ENCODE data around the gene CDK19. TPM values are rescaled to one million over a fixed set of nuclear protein-coding genes. Genes with fewer than 3 reads are reported as not detected.

Gene CDK19
- total RNA-seq, 2 donors from 2014 or later, result 16.8 to 20.8 TPM

DNA sequence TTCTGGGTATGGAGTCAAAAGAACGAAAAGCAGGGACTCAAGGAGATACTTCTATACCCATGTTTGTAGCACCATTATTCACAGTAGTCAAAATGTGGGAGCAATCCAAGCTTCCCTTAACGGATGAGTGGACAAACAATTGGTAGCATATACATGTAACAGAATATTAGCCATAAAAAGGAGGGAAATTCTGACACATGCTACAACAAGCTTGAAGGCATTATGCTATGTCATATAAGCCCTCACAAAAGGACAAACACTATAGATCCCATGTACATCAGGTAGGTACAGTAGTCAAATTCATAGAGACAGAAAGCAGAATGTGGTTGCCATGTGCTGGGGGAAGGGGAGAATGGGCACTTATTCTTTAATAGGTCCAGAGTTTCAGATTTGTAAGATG is 37.6 kb downstream of the CDK19 start:
- TF ChIP-seq, protein P1, sequence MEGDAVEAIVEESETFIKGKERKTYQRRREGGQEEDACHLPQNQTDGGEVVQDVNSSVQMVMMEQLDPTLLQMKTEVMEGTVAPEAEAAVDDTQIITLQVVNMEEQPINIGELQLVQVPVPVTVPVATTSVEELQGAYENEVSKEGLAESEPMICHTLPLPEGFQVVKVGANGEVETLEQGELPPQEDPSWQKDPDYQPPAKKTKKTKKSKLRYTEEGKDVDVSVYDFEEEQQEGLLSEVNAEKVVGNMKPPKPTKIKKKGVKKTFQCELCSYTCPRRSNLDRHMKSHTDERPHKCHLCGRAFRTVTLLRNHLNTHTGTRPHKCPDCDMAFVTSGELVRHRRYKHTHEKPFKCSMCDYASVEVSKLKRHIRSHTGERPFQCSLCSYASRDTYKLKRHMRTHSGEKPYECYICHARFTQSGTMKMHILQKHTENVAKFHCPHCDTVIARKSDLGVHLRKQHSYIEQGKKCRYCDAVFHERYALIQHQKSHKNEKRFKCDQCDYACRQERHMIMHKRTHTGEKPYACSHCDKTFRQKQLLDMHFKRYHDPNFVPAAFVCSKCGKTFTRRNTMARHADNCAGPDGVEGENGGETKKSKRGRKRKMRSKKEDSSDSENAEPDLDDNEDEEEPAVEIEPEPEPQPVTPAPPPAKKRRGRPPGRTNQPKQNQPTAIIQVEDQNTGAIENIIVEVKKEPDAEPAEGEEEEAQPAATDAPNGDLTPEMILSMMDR (conservative IDR thresholded peaks at IDR 0.05), result no peak
- Histone ChIP-seq H3K27ac (ENCODE audit: low read depth, low read length) (no peak overlapping the region), H3K27me3 (ENCODE audit: control insufficient read depth, insufficient read depth, low read length, poor library complexity, severe bottlenecking) (no peaks in the 10 kb centered on the region), H3K4me1 (ENCODE audit: control insufficient read depth, insufficient read depth, low read length) (no peaks in the 10 kb centered on the region), H3K9ac (ENCODE audit: extremely low read depth, low read length, poor library complexity, severe bottlenecking) (no peak overlapping the region), H3K9me3 (ENCODE audit: control insufficient read depth, low read length) (no peaks in the 10 kb centered on the region), H3K4me3 (ENCODE audit: low read length) (no peak overlapping the region), H3K36me3 (ENCODE audit: control insufficient read depth, insufficient read depth, low read length) (peaks cover 4% of the 10 kb centered on the region)
- H3K4me3 Mint-ChIP-seq, result no peak overlapping the region
- no peak for DNase-seq
- peaks cover 7% of the 10 kb centered on the region for H3K36me3 Mint-ChIP-seq (ENCODE audit: low read depth)
- 93 to 100% methylated on average over 1 to 2 of the region's 2 CpGs for WGBS, 2 experiments (ENCODE audit: insufficient coverage in 1 of 2, insufficient read length in 1 of 2)
- H3K27me3 Mint-ChIP-seq (ENCODE audit: insufficient read depth), result no peaks in the 10 kb centered on the region
- H3K4me1 Mint-ChIP-seq, result peaks cover 7% of the 10 kb centered on the region
- H3K27ac Mint-ChIP-seq, result no peak overlapping the region
- no peaks in the 10 kb centered on the region for H3K9me3 Mint-ChIP-seq

DNA sequence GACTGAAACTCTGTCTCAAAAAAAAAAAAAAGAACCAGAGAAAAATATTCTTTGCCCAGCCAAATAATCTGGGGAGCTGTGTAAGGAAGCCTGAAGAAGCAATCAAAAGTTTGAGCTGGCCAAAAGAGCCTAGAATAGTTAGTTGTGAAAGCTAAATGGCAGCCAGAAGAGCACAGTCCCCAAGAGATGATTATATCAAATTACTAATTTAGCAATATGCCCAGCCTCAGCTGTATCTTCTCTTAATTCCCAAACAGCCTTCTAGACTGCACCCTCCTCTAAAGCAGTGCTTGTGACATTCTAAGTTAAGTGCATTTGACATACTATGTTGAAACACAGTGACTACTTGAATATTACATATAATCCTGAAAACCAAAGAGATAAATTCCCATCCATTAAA is 38.9 kb downstream of the CDK19 start:
- H3K4me1 ChIP-seq (ENCODE audit: control insufficient read depth, insufficient read depth, low read length), result no peaks in the 10 kb centered on the region
- DNase-seq, result no peak
- peaks cover 12% of the 10 kb centered on the region for H3K36me3 ChIP-seq (ENCODE audit: control insufficient read depth, insufficient read depth, low read length)
- Mint-ChIP-seq H3K27ac (no peak overlapping the region), H3K4me3 (no peak overlapping the region), H3K27me3 (ENCODE audit: insufficient read depth) (no peaks in the 10 kb centered on the region), H3K4me1 (peaks cover 6% of the 10 kb centered on the region), H3K9me3 (peaks cover 4% of the 10 kb centered on the region), H3K36me3 (ENCODE audit: low read depth) (peaks cover 19% of the 10 kb centered on the region)
- no peak overlapping the region for H3K27ac ChIP-seq (ENCODE audit: low read depth, low read length)
- H3K9me3 ChIP-seq (ENCODE audit: control insufficient read depth, low read length), result no peaks in the 10 kb centered on the region
- TF ChIP-seq, protein P1 (conservative IDR thresholded peaks at IDR 0.05), result no peak
- H3K27me3 ChIP-seq (ENCODE audit: control insufficient read depth, insufficient read depth, low read length, poor library complexity, severe bottlenecking), result no peaks in the 10 kb centered on the region
- no peak overlapping the region for H3K4me3 ChIP-seq (ENCODE audit: low read length)
- H3K9ac ChIP-seq (ENCODE audit: extremely low read depth, low read length, poor library complexity, severe bottlenecking), result no peak overlapping the region

DNA sequence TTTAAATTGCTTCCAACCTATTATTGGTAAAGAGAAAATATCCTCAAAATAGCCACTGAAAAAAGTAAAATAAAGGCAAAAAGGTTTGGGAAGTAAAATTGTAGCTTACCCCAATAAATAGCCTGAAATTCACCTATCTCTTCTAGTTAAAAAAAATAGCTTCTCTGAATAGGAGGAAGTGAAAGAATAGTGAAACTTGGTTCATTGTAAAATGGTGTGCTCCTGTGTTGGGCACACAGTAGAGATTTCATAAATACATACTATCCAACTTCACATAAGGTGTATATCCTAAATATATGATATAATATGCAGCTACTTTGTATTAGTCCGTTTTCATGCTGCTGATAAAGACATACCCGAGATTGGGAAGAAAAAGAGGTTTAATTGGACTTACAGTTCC is 45.3 kb downstream of the CDK19 start:
- Mint-ChIP-seq H3K27ac (no peak overlapping the region), H3K9me3 (peaks cover 27% of the 10 kb centered on the region), H3K27me3 (ENCODE audit: insufficient read depth) (no peaks in the 10 kb centered on the region), H3K4me3 (no peak overlapping the region), H3K36me3 (ENCODE audit: low read depth) (peaks cover 59% of the 10 kb centered on the region), H3K4me1 (peaks cover 7% of the 10 kb centered on the region)
- H3K27me3 ChIP-seq (ENCODE audit: control insufficient read depth, insufficient read depth, low read length, poor library complexity, severe bottlenecking), result no peaks in the 10 kb centered on the region
- peaks cover 13% of the 10 kb centered on the region for H3K9me3 ChIP-seq (ENCODE audit: control insufficient read depth, low read length)
- H3K36me3 ChIP-seq (ENCODE audit: control insufficient read depth, insufficient read depth, low read length), result peaks cover 31% of the 10 kb centered on the region
- H3K9ac ChIP-seq (ENCODE audit: extremely low read depth, low read length, poor library complexity, severe bottlenecking), result no peak overlapping the region
- TF ChIP-seq, protein P1 (conservative IDR thresholded peaks at IDR 0.05), result no peak
- DNase-seq, result no peak
- H3K4me3 ChIP-seq (ENCODE audit: low read length), result no peak overlapping the region
- 97 to 100% methylated on average over 2 of the region's 2 CpGs for WGBS, 2 experiments (ENCODE audit: insufficient coverage in 1 of 2, insufficient read length in 1 of 2)
- H3K4me1 ChIP-seq (ENCODE audit: control insufficient read depth, insufficient read depth, low read length), result no peaks in the 10 kb centered on the region
- H3K27ac ChIP-seq (ENCODE audit: low read depth, low read length), result no peak overlapping the region
